Vagina (tissue), 2 donors: ENCODE data around the gene SLC25A20. TPM values are rescaled to one million over a fixed set of nuclear protein-coding genes. Genes with fewer than 3 reads are reported as not detected.
A peak's percentile ranks its signal among the peaks of the same experiment; 100 is the strongest.

Source experiments
- DNase-seq, 2 donors: peaks; one replicate each; pipeline ENCODE4 v3.0.0-alpha.2; 2017; ENCODE audit errors: extremely low spot score in 2 of 2
- H3K27ac ChIP-seq: fragments of 200-600 bp; sonication (generic); one replicate; pipeline ENCODE4 v1.5.1; 2019
- H3K27me3 ChIP-seq: fragments of 200-600 bp; sonication (generic); one replicate; pipeline ENCODE4 v1.5.1; 2019
- H3K36me3 ChIP-seq, 2 donors: fragments of 200-600 bp; sonication (generic); one replicate each; pipeline ENCODE4 v1.5.1; 2017 to 2019
- H3K4me1 ChIP-seq: fragments of 200-600 bp; sonication (generic); one replicate; pipeline ENCODE4 v1.5.1; 2019
- H3K4me3 ChIP-seq, 2 donors: fragments of 200-600 bp; sonication (generic); 1 replicate in 1 of 2; 2 replicates in 1 of 2; pipeline ENCODE4 v1.5.1; 2016 to 2019
- H3K9me3 ChIP-seq: fragments of 200-600 bp; sonication (generic); one replicate; pipeline ENCODE4 v1.5.1; 2019
- POLR2A ChIP-seq, 2 donors: fragments of 450-650 bp; IDR thresholded peaks; one replicate each; pipeline ENCODE4 v1.6.1; 2017; ENCODE audit warnings: antibody characterized with exemption in 2 of 2, mild to moderate bottlenecking in 2 of 2, moderate library complexity in 2 of 2
- POLR2AphosphoS5 ChIP-seq, 2 donors: sonication (generic); formaldehyde crosslinking; IDR thresholded peaks; one replicate each; pipeline ENCODE4 v1.9.0; 2017; ENCODE audit warnings: antibody characterized with exemption in 2 of 2, mild to moderate bottlenecking in 2 of 2, low read depth in 1 of 2; ENCODE audit not compliant: insufficient read depth in 1 of 2
- intact Hi-C: fragments of 100-400 bp; cut with DNase I; formaldehyde crosslinking; loops from one replicate; pipeline ENCODE4 v1.15.1; 2023
- total RNA-seq: library from RNA; depleted of rRNA; stranded (reverse); fragments of >200 nt; gene quantifications from one replicate; pipeline ENCODE4 v1.2.3, GENCODE V29; 2016
- TF ChIP-seq, protein P1 (sequence below), 3 experiments: fragments of 450-650 bp in 2 of 3; fragments of 200-600 bp in 1 of 3; sonication (generic) in 1 of 3; IDR thresholded peaks; one replicate each; pipeline ENCODE4 v1.5.1; 2017 to 2019; ENCODE audit warnings: antibody characterized with exemption in 3 of 3, mild to moderate bottlenecking in 2 of 3, moderate library complexity in 2 of 3

SLC25A20 gene, protein sequence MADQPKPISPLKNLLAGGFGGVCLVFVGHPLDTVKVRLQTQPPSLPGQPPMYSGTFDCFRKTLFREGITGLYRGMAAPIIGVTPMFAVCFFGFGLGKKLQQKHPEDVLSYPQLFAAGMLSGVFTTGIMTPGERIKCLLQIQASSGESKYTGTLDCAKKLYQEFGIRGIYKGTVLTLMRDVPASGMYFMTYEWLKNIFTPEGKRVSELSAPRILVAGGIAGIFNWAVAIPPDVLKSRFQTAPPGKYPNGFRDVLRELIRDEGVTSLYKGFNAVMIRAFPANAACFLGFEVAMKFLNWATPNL
- 24.1 TPM for total RNA-seq

DNA sequence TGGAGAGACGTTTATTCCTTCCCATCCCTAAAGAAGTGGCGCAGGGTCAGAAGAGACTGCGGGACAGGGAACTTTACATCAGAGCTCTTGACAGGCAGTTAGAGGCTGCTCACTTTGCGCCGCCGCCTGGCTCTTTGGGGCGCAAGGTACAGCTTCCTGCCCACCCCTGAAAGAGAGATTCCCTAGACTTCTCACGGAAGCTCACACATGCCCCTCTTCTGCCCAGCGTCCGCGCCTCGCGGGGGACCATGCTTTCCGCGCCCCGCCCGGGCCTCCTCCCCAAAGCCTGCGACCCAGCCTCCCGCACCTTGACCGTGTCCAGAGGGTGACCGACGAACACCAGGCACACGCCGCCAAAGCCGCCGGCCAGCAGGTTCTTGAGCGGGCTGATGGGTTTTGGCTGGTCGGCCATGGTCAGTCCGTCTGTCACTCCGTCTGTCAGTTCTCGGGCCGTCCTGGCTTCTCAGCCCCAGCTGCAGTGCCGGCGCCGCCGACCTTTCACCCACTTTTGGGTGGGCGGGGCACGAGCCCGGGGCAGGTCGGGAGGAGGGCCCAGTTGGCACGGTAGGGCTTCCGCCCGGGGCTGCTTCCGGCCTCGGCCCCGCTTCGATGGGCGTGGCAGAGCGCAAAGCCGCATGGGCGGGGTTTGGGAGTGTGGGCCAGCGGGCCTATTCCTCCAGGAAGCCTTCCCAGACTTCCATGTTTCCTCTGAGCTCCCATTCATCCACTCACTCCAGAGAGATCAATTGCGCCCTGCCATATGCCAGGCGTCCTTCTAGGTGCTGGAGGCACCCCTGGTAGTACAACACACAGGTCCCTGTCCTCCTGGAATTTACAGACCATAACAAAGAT is at the start of gene SLC25A20:
SLC25A20 (minus strand) TSS at position 500 of the 852 bp plus-strand sequence; CDS start at position 412, 88 bp downstream.
- H3K4me1 ChIP-seq, result peaks cover 15% of the 10 kb centered on the region
- peak in 1 of 2 donors; percentile 89 for DNase-seq
- TF ChIP-seq POLR2AphosphoS5 (IDR thresholded peaks at IDR 0.05; ENCODE audit: insufficient read depth in 1 of 2, low read depth in 1 of 2), result peak; percentile 86 to 89
- TF ChIP-seq, protein P1, sequence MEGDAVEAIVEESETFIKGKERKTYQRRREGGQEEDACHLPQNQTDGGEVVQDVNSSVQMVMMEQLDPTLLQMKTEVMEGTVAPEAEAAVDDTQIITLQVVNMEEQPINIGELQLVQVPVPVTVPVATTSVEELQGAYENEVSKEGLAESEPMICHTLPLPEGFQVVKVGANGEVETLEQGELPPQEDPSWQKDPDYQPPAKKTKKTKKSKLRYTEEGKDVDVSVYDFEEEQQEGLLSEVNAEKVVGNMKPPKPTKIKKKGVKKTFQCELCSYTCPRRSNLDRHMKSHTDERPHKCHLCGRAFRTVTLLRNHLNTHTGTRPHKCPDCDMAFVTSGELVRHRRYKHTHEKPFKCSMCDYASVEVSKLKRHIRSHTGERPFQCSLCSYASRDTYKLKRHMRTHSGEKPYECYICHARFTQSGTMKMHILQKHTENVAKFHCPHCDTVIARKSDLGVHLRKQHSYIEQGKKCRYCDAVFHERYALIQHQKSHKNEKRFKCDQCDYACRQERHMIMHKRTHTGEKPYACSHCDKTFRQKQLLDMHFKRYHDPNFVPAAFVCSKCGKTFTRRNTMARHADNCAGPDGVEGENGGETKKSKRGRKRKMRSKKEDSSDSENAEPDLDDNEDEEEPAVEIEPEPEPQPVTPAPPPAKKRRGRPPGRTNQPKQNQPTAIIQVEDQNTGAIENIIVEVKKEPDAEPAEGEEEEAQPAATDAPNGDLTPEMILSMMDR (IDR thresholded peaks at IDR 0.05), result no peak
- no peak for TF ChIP-seq POLR2A (IDR thresholded peaks at IDR 0.05)
- no peaks in the 10 kb centered on the region for H3K36me3 ChIP-seq
- intact Hi-C loops, result no loop called here
- H3K4me3 ChIP-seq, result peak within 1 kb of the TSS; percentile 67 to 83
- H3K27ac ChIP-seq, result peak within 1 kb of the TSS; percentile 82
- H3K9me3 ChIP-seq, result no peaks in the 10 kb centered on the region
- H3K27me3 ChIP-seq, result no peaks in the 10 kb centered on the region

DNA sequence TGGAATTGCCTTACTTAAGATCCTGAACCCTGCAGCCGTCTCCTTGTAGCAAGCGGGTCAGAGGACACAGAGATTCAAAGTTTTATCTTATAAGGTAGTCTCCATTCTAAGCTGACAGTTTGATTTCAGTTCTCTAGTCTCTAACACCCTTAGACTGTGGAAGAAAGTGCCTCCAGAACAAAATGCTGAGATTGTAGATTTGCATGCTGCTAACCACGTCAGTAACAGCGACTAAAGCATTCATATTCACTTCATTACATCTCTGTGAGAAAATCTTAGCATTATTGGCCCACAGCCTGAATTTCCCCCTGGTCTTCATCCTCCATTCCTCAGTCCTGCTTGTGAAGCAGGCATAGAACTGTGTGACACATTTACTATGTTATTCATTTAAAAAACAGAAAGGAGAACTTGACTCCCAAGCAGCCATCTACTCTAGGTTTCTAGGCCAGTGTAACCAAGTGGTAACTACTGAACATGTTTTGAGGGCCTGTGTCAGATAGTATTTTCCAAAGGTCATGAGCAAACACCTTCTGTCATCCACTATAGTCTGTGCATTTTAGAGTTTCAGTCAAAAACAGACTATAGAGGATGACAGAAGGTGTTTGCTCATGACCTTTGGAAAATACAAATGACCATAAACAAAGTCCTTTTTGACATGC is 47.3 kb upstream of the SLC25A20 start:
- H3K36me3 ChIP-seq, result no peaks in the 10 kb centered on the region
- H3K4me3 ChIP-seq, result no peak overlapping the region
- no peak overlapping the region for H3K27ac ChIP-seq
- TF ChIP-seq, protein P1 (IDR thresholded peaks at IDR 0.05), result no peak
- TF ChIP-seq POLR2AphosphoS5 (IDR thresholded peaks at IDR 0.05; ENCODE audit: insufficient read depth in 1 of 2, low read depth in 1 of 2), result no peak
- no peaks in the 10 kb centered on the region for H3K4me1 ChIP-seq
- H3K27me3 ChIP-seq, result no peaks in the 10 kb centered on the region
- no peak for DNase-seq
- H3K9me3 ChIP-seq, result no peaks in the 10 kb centered on the region
- intact Hi-C loops, result no loop called here

DNA sequence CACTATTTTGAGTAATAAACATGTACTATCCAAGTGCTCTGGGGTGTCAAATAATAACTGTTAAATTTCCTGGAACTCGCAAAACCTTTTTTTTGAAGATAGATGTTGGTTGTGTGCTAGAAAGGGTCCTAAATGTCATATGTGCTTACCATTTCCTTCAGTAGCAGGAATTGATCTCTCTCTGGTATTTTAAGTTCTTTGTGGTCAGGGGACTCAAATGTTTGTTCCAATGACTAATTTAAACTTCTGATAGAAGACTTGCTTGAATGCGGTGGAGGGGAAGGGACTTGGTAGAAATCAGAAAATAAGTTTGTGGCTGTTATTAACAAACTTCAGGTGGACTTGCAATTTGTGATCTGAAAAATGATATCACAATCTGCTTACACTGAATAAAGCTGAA is 46.8 kb upstream of the SLC25A20 start:
- TF ChIP-seq POLR2AphosphoS5 (IDR thresholded peaks at IDR 0.05; ENCODE audit: insufficient read depth in 1 of 2, low read depth in 1 of 2), result no peak
- TF ChIP-seq POLR2A (IDR thresholded peaks at IDR 0.05), result no peak
- TF ChIP-seq, protein P1 (IDR thresholded peaks at IDR 0.05), result no peak
- intact Hi-C loops, result no loop called here
- Histone ChIP-seq H3K27me3 (no peaks in the 10 kb centered on the region), H3K4me1 (no peaks in the 10 kb centered on the region), H3K27ac (no peak overlapping the region), H3K4me3 (no peak overlapping the region), H3K36me3 (no peaks in the 10 kb centered on the region), H3K9me3 (no peaks in the 10 kb centered on the region)
- no peak for DNase-seq

DNA sequence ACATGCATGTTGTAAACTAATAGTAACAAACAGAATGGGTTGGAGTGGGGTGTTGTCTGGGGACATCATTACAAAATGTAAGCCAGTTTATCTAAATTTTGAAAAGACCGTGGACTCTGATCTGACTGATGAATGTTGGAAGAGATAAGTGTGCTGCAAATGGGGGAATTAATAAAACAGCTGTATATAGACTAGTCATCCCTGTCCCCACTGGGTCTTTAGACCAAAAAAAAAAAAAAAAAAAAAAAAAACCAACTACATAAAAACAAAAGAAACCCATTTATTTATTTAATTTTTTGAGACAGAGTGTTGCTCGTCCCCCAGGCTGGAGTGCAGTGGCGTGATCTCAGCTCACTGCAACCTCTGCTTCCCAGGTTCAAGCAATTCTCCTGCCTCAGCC is 40.0 kb upstream of the SLC25A20 start:
- intact Hi-C loops, result no loop called here
- DNase-seq, result no peak
- H3K9me3 ChIP-seq, result no peaks in the 10 kb centered on the region
- H3K4me1 ChIP-seq, result no peaks in the 10 kb centered on the region
- no peaks in the 10 kb centered on the region for H3K27me3 ChIP-seq
- H3K4me3 ChIP-seq, result no peak overlapping the region
- peaks cover 0 to 4% of the 10 kb centered on the region in 2 donors for H3K36me3 ChIP-seq
- no peak overlapping the region for H3K27ac ChIP-seq
- TF ChIP-seq POLR2AphosphoS5 (IDR thresholded peaks at IDR 0.05; ENCODE audit: insufficient read depth in 1 of 2, low read depth in 1 of 2) (no peak), POLR2A (IDR thresholded peaks at IDR 0.05) (no peak)
- TF ChIP-seq, protein P1 (IDR thresholded peaks at IDR 0.05), result no peak
